Jurkat, Clone E6-1 (cell line): Measurements from ENCODE around the gene ABCC1.
A peak's percentile ranks its signal among the peaks of the same experiment; 100 is the strongest.
"Not testable (repeated sequence)": the region's sequence is repeated elsewhere in the genome, so short reads cannot be mapped to it uniquely, and the experiment has no call there.

Experiments
- DNase-seq: peaks from one replicate; pipeline ENCODE4 v3.0.0-alpha.2; 2011; ENCODE audit warnings: low read depth, low spot score
- H3K4me3 ChIP-seq: 2 replicates; pipeline ENCODE4 v1.5.1; 2011; ENCODE audit warnings: mild to moderate bottlenecking, low read length, control low read depth, moderate library complexity

Gene ABCC1

GRCh38 chr16:15936809-15937208 lies 12.6 kb upstream of the ABCC1 start:
- not testable (repeated sequence) for DNase-seq, H3K4me3 ChIP-seq

GRCh38 chr16:15942931-15943690 lies 6.3 kb upstream of the ABCC1 start:
- no peak for DNase-seq
- no peak overlapping the region for H3K4me3 ChIP-seq

GRCh38 chr16:15946257-15947044 lies 3.0 kb upstream of the ABCC1 start:
- H3K4me3 ChIP-seq = no peak overlapping the region
- no peak for DNase-seq

DNA sequence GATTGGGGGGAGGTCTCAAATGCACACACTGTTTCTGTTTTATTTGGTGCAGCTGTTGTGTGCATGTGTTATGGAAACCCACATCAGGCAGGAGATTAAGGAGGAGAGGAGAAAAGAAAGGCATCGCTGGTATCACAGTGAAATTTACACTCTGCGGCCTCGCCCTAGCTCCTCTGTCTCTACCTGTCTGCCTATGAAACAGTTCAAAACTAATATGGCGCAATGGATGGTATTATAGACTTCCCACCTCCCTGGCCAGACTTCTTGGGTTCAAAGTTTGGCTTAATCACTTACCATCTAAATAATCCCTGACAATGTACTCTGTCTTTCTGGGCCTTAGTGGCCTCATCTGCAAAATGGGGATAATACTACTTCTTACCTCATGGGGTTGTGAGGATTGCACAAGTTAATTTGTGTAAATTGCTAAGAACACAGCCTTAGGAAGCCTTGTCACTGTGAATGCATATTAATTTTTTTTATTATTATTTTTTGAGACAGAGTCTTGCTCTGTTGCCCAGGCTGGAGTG lies 1.4 kb upstream of the ABCC1 start:
- no peak for DNase-seq
- no peak overlapping the region for H3K4me3 ChIP-seq

DNA sequence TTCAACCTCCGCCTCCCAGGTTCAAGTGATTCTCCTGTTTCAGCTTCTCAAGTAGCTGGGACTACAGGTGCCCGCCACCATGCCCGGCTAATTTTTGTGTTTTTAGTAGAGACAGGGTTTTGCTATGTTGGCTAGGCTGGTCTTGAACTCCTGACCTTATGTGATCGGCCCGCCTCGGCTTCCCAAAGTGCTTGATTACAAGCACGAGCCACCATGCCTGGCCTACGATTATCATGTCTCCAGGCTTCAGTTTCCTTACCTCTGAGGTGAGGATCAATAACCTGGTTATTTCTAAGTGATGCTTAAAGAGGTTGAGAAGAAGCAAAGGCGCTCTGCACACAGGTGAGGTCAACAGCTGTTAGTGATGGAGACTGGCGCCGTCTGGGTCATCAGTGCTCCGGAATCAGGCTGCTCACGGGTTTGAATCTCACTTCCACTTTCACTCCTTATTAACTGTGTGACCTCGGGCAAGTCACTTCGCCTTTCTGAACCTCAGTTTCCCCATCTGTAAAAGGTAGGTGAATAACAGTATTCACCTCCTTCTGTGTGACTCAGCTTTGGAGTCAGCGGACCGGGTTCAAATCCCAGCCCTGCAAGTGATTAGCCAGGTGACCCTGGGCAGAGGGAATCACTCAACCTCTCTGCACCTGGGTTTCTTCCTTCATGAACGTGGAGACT lies 745 bp upstream of the ABCC1 start:
- H3K4me3 ChIP-seq = peak overlapping the region; percentile 65
- no peak for DNase-seq

- H3K4me3 ChIP-seq = peak overlapping the region; percentile 87
- no peak for DNase-seq
Measured at GRCh38 chr16:15950161-15950854, 892 bp downstream of the ABCC1 start.

GRCh38 chr16:15950869-15951268 lies 1.5 kb downstream of the ABCC1 start:
- DNase-seq = no peak
- H3K4me3 ChIP-seq = peak overlapping the region; percentile 87

GRCh38 chr16:15951852-15952251 lies 2.4 kb downstream of the ABCC1 start:
- DNase-seq = no peak
- H3K4me3 ChIP-seq = no peak overlapping the region

- DNase-seq = no peak
- H3K4me3 ChIP-seq = no peak overlapping the region
Measured at GRCh38 chr16:15952265-15952711, 2.9 kb downstream of the ABCC1 start.

DNA sequence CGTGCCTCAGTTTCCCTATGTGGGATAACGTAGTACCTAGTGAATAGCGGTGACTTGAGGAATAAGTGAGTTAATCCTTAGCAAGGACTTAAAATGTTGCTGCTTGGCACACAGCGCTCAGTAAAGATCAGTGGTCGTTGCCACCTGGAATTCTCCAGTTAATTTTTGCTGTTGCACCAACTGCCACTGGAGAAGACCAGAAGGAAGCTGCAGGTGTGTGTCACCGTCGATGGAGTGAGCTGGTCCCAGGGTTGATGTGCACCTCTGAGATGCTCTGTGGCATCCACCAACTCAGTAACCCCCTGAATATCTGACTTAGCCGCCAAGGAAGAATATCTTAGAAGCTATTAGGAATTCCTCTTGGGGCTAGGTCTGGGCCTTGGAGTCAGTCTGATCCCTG lies 4.1 kb downstream of the ABCC1 start:
- DNase-seq = no peak

GRCh38 chr16:15953929-15954813 lies 4.8 kb downstream of the ABCC1 start:
- DNase-seq = no peak
- H3K4me3 ChIP-seq = no peak overlapping the region

More for the DNA sequence above, 4.1 kb downstream of the ABCC1 start:
- H3K4me3 ChIP-seq = no peak overlapping the region

- DNase-seq = no peak
- no peak overlapping the region for H3K4me3 ChIP-seq
Measured at GRCh38 chr16:15954814-15955151, 5.4 kb downstream of the ABCC1 start.

DNA sequence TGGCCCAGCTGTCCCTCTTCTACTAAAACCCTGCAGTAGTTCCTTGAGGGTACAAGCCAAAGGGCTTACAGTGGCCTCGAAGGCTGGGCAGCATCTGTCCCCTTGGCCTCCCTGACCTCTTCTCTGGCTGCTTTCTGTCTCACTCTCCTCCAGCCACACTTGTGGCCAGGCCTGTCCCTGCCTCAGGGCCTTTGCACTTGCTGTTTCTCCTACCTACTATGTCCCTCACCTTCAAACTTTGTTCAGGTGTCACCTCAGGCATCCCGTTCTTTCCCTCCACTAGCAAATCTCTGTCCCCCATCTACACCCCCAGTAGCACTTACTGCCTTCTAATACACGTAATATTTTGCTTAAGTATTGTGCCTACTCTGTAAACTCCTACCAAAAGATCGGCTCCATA lies 6.0 kb downstream of the ABCC1 start:
- DNase-seq = no peak
- no peak overlapping the region for H3K4me3 ChIP-seq

GRCh38 chr16:15956106-15956505 lies 6.7 kb downstream of the ABCC1 start:
- DNase-seq, H3K4me3 ChIP-seq: not testable (repeated sequence)

GRCh38 chr16:15958703-15959348 lies 9.4 kb downstream of the ABCC1 start:
- no peak for DNase-seq
- H3K4me3 ChIP-seq = peak overlapping the region; percentile 7; the same call in 1 of the 2 replicates

GRCh38 chr16:15960124-15960971 lies 10.9 kb downstream of the ABCC1 start:
- DNase-seq = no peak
- peak overlapping the region; percentile 11 for H3K4me3 ChIP-seq

DNA sequence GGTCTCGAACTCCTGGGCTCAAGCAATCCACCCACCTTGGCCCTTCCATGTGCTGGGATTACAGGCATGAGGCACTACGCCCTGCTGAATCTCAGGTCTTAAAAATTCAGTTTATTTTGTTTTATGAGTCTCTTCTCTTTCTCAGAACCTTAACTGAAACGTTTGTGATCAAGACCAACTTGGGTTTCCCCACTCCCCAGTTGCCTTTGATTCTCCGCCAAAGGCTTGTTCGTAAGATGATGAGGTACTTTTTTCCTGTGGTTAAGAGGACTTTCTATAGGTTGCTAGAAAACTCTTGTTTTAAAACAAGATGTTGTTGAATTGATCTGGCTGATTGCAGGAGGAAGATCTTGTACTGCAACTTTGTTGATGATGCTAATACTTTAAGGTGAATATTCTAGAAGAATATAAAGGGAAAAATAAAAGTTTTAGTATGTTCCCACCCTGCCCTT lies 11.7 kb downstream of the ABCC1 start:
- peak overlapping the region; percentile 37 for H3K4me3 ChIP-seq
- DNase-seq = peak; percentile 97
